NT2/D1 (cell line): Measurements from ENCODE around the gene RGS16.

Source experiments
- DNase-seq: peaks from one replicate; pipeline ENCODE4 v3.0.0-alpha.2; 2011; ENCODE audit warnings: low read depth, low spot score
- H3K27me3 ChIP-seq: 2 replicates; pipeline ENCODE4 v1.6.0; 2011; ENCODE audit warnings: mild to moderate bottlenecking; ENCODE audit not compliant: insufficient read length, insufficient read depth
- H3K36me3 ChIP-seq: 2 replicates; pipeline ENCODE4 v1.6.1; 2011; ENCODE audit warnings: mild to moderate bottlenecking, low read length, mixed read lengths; ENCODE audit not compliant: insufficient read depth, insufficient read length
- H3K4me1 ChIP-seq: 2 replicates; pipeline ENCODE4 v1.5.1; 2011; ENCODE audit not compliant: insufficient read depth, insufficient read length
- H3K4me3 ChIP-seq: 2 replicates; pipeline ENCODE4 v1.5.1; 2011; ENCODE audit warnings: low read depth; ENCODE audit not compliant: insufficient read length
- H3K9ac ChIP-seq: 2 replicates; pipeline ENCODE4 v1.6.0; 2011; ENCODE audit warnings: low read depth; ENCODE audit not compliant: insufficient read length
- H3K9me3 ChIP-seq: 2 replicates; pipeline ENCODE4 v1.5.1; 2011; ENCODE audit warnings: mild to moderate bottlenecking, low read length; ENCODE audit not compliant: insufficient read depth
- SUZ12 ChIP-seq: IDR thresholded peaks from 2 replicates; pipeline ENCODE4 v1.6.1; 2011; ENCODE audit not compliant: insufficient read length, insufficient read depth; ENCODE audit errors: extremely low read depth
- YY1 ChIP-seq: IDR thresholded peaks from 2 replicates; pipeline ENCODE4 v1.6.1; 2011; ENCODE audit not compliant: insufficient read length, insufficient read depth
- ZNF274 ChIP-seq: IDR thresholded peaks from 2 replicates; pipeline ENCODE4 v1.6.1; 2011; ENCODE audit warnings: mild to moderate bottlenecking, low read depth, low read length

RGS16 gene

GRCh38 chr1:182607566-182607965, 3.4 kb upstream of the RGS16 start:
- Histone ChIP-seq H3K4me1 (peaks cover 11% of the 10 kb centered on the region), H3K36me3 (peaks cover 6% of the 10 kb centered on the region)
- TF ChIP-seq ZNF274 (no peak), YY1 (no peak), SUZ12 (no peak)

GRCh38 chr1:182603646-182604174, 479 bp downstream of the RGS16 start:
- TF ChIP-seq SUZ12 (no peak), ZNF274 (no peak), YY1 (no peak)
- DNase-seq: no peak

More at GRCh38 chr1:182607566-182607965, 3.4 kb upstream of the RGS16 start:
- Histone ChIP-seq H3K9ac (no peak overlapping the region), H3K9me3 (no peaks in the 10 kb centered on the region), H3K4me3 (no peak overlapping the region), H3K27me3 (peaks cover 88% of the 10 kb centered on the region)
- DNase-seq: no peak

DNA sequence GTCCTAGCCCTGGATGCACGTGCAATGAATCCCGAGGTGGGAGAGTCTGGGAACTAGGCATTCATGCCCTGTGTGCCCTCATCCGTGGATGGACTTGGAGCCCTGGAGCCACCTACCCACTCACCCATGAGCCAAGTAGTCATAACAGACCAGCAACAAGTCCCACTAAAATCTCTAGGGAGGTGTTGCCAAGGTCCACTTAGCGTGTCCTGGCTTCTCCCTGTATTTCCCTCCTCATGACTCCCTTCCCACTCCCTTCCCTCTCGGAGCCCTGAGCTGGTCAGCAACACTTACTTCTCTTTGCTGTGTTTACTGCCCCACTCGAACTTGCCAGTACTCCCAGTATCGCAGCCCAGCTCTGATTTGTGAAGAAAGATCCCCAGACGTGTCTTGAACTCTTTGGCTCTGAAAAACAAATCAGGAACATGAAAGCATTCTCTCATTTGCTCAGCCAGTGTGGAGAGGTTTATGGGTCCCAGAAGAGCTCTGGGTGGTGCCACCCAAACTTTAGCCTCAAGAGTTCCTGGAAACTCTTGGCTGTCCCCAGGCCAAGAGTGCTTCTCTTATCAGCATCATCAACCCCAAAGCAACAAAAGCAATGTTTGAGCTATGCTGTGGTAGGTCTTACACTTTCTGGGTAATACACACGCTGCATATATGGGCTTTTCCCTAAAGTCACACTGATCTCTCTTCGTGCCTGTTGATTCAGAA, 1.1 kb downstream of the RGS16 start:
- no peaks in the 10 kb centered on the region for H3K9me3 ChIP-seq
- peak overlapping the region; percentile 61 for H3K9ac ChIP-seq
- TF ChIP-seq SUZ12 (no peak), YY1 (no peak), ZNF274 (no peak)
- H3K4me1 ChIP-seq: peaks cover 11% of the 10 kb centered on the region
- DNase-seq: no peak
- peaks cover 46% of the 10 kb centered on the region for H3K27me3 ChIP-seq
- H3K36me3 ChIP-seq: peaks cover 42% of the 10 kb centered on the region
- peak overlapping the region; percentile 72 for H3K4me3 ChIP-seq

More at GRCh38 chr1:182603646-182604174, 479 bp downstream of the RGS16 start:
- Histone ChIP-seq H3K36me3 (peaks cover 42% of the 10 kb centered on the region), H3K4me3 (peak overlapping the region; percentile 72), H3K9me3 (no peaks in the 10 kb centered on the region), H3K4me1 (peaks cover 11% of the 10 kb centered on the region), H3K27me3 (peaks cover 51% of the 10 kb centered on the region), H3K9ac (peak overlapping the region; percentile 61)

GRCh38 chr1:182601913-182602312, 2.3 kb downstream of the RGS16 start:
- no peak for TF ChIP-seq YY1
- DNase-seq: no peak
- Histone ChIP-seq H3K4me1 (peaks cover 11% of the 10 kb centered on the region), H3K27me3 (peaks cover 35% of the 10 kb centered on the region), H3K9me3 (no peaks in the 10 kb centered on the region), H3K36me3 (peaks cover 42% of the 10 kb centered on the region), H3K9ac (peak overlapping the region; percentile 5), H3K4me3 (no peak overlapping the region)

DNA sequence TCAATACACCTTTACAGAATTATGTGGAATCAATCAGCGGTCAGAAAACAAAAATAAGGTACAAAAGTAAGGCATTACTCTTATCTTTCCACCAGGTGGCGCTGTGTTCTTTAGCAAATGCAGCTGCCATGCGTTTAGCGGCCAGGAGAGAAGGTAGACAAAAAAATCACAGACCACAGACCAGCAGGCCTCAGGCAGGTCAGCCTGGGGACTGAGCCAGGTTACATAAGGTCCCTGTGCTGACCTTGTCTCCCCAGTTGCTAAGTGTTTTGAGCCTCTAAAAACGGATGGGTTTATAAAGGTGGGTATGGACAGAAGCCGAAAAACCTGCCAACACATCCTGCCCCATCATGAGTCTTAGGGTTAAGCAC, 2.8 kb downstream of the RGS16 start:
- H3K9ac ChIP-seq: peak overlapping the region; percentile 5
- peaks cover 11% of the 10 kb centered on the region for H3K4me1 ChIP-seq
- H3K27me3 ChIP-seq: peaks cover 30% of the 10 kb centered on the region
- peak; percentile 90 for DNase-seq
- no peaks in the 10 kb centered on the region for H3K9me3 ChIP-seq
- H3K36me3 ChIP-seq: peaks cover 42% of the 10 kb centered on the region
- TF ChIP-seq SUZ12: no peak
- no peak for TF ChIP-seq ZNF274
- no peak for TF ChIP-seq YY1
- no peak overlapping the region for H3K4me3 ChIP-seq

DNA sequence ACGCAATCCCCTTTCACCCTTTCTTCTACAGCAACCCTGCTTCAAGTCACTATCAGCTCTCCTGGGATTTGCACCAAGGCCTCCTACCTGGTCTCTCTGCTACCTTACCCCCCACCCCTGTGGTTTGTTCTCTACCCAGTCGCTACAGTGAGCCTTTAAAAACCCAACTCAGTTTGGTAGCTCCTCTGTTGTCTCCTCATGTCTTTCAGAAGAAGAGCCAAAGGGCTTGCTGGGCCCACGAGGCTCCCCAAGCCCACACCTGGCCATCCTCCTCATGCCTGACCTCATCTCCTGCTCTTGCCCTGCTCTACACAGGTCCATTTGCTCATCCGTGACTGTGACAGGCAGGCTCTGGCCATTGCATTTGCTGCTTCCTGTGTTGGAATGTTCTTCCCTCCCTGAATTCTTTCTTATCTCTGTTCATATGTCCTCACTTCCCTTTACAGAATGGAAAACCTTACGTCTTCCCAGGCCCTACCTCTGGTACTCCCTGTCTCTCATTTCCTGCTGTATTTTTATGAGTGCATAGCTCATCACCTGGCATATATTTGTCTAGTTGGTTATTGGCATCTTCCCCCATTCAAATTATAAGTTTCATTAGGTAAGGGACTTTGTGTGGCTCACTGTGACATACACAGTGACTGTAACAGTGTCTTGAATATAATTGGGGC, 3.3 kb downstream of the RGS16 start:
- H3K27me3 ChIP-seq: peaks cover 24% of the 10 kb centered on the region
- peaks cover 42% of the 10 kb centered on the region for H3K36me3 ChIP-seq
- H3K9ac ChIP-seq: no peak overlapping the region
- TF ChIP-seq ZNF274 (no peak), SUZ12 (no peak), YY1 (no peak)
- no peaks in the 10 kb centered on the region for H3K9me3 ChIP-seq
- DNase-seq: no peak
- H3K4me3 ChIP-seq: no peak overlapping the region
- H3K4me1 ChIP-seq: peaks cover 11% of the 10 kb centered on the region

- H3K27me3 ChIP-seq: peaks cover 17% of the 10 kb centered on the region
- H3K4me1 ChIP-seq: peaks cover 11% of the 10 kb centered on the region
- peaks cover 42% of the 10 kb centered on the region for H3K36me3 ChIP-seq
Observed at GRCh38 chr1:182600036-182600713, 4.0 kb downstream of the RGS16 start.

More at GRCh38 chr1:182600036-182600713, 4.0 kb downstream of the RGS16 start:
- Histone ChIP-seq H3K9ac (no peak overlapping the region), H3K4me3 (no peak overlapping the region), H3K9me3 (no peaks in the 10 kb centered on the region)
- no peak for TF ChIP-seq ZNF274
- TF ChIP-seq YY1: no peak
- TF ChIP-seq SUZ12: no peak
- no peak for DNase-seq
